ENCODE data around the gene IZUMO4.
"Not testable (repeated sequence)": the region's sequence is repeated elsewhere in the genome, so short reads cannot be mapped to it uniquely, and the experiment has no call there.

IZUMO4 gene

GRCh38 chr19:2129022-2129421 lies 32.3 kb downstream of the IZUMO4 start:
- no peak for DNase-seq

- no peak for DNase-seq
Observed at GRCh38 chr19:2129486-2129885, 32.8 kb downstream of the IZUMO4 start.

GRCh38 chr19:2129892-2130770 lies 33.4 kb downstream of the IZUMO4 start:
- no peak for DNase-seq

DNA sequence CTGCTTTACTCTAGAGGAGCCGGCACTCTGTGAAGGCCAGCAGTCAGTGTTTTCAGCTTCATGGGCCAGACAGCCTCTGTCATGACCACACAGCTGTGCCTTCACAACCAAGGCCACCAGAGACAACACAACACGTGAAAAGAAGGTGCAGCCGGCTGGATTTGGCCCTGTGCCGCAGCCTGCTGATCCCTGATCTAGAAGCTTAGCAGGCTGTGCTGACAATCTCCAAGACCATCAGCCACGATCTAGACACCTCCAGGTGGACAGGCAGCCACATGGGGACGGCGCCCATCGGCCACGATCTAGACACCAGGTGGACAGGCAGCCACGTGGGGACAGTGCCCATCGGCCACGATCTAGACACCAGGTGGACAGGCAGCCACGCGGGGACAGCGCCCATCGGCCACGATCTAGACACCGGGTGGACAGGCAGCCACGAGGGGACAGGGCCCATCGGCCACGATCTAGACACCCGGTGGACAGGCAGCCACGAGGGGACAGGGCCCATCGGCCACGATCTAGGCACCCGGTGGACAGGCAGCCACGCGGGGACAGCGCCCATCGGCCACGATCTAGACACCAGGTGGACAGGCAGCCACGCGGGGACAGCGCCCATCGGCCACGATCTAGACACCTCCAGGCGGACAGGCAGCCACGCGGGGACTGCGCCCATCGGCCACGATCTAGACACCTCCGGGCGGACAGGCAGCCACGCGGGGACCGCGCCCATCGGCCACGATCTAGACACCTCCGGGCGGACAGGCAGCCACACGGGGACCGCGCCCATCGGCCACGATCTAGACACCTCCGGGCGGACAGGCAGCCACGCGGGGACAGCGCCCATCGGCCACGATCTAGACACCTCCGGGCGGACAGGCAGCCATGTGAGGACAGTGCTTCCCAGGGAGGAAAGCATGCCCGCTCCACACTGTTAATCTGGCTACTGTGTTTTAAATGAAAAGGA lies 34.6 kb downstream of the IZUMO4 start:
- DNase-seq, result not testable (repeated sequence)

GRCh38 chr19:2132191-2132590 lies 35.5 kb downstream of the IZUMO4 start:
- no peak for DNase-seq

GRCh38 chr19:2132731-2133490 lies 36.2 kb downstream of the IZUMO4 start:
- DNase-seq, result no peak

GRCh38 chr19:2135474-2136402 lies 39.0 kb downstream of the IZUMO4 start:
- no peak for DNase-seq

DNA sequence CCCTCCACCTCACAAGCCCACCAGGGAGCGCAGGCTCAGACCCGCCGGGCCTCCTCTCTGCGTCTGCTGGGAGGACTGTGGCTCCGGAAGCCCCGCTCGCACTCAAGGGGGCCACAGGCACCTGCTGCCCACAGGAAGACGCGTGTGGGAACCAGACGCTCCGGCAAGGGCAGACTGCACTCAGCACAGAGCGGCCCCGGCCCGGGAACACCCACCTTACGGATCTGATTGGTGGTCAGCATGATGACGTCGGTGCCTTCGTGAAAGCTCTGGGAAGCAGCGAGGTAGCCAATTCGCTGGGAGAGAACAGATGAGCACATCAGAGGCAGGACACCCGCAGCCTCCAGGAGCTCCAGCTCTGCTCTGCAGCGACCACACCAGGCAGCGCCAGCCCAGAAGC lies 40.1 kb downstream of the IZUMO4 start:
- no peak for DNase-seq

- no peak for DNase-seq
Observed at GRCh38 chr19:2138061-2138728, 41.5 kb downstream of the IZUMO4 start.

- no peak for DNase-seq
Observed at GRCh38 chr19:2139385-2140137, 42.8 kb downstream of the IZUMO4 start.

DNA sequence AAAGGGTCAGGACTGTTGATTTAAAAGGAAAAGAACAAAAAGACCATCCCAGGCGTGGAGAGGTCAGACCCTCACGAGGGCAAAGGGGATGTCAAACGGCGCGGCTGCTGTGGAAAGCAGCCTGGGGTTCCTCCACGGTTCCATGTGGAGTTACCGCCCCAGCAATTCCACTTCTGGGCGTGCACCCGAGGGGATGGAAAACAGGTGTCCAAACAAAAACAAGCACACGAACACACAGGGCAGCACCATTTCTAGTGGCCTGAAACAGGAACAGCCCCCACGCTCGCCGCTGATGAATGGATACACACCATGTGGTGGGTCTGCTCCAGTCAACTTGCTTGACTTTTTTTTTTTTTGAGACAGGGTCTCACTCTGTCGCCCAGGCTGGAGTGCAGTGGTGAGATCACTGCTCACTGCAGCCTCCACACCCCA lies 43.4 kb downstream of the IZUMO4 start:
- DNase-seq, result no peak

DNA sequence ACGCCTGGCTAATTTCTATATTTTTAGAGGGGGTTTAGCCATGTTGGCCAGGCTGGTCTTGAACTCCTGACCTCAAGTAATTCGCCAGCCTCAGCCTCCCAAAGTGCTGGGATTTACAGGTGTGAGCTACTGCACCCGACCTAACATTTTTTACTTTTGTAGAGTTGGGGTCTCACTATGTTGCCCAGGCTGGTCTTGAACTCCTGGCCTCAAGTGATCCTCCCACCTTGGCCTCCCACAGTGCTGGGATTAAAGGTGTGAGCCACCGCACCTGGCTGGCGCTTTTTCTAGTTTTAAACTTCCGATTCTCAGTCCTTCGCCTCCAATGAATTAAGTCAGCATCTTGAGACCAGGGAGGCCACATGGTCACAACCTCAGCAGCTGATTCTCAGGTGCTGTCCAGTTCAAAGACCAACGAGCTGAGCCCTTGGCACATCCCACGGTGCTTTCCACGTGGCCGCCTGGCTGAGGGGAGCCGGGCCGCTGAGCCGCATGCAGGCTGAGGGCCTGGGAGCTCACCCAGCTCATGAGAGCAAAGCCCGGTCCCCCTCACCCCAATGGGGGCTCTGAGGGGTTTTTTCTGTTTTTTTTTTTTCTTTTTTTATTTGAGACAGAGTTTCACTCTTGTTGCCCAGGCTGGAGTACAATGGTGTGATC lies 45.6 kb downstream of the IZUMO4 start:
- no peak for DNase-seq

DNA sequence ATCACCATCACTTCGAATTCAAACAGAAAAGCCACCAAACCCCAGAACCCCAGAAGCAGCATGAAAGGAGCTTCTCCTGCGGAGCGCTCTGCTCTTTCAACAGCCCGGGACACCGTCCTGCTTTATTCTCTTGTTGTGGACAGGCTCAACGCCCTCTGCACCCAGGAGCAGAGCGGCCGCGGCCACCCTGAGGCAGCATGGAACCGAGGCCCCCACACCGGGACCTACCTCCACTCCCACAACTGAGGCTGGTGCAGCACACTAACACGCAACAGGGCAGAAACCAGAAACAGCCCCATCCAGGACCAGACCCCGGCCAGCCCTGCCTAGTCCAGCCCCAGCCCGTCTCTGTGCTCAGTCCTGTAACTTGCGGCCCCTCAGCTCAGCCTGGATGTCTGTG lies 47.5 kb downstream of the IZUMO4 start:
- no peak for DNase-seq

GRCh38 chr19:2145831-2146241 lies 49.1 kb downstream of the IZUMO4 start:
- no peak for DNase-seq

DNA sequence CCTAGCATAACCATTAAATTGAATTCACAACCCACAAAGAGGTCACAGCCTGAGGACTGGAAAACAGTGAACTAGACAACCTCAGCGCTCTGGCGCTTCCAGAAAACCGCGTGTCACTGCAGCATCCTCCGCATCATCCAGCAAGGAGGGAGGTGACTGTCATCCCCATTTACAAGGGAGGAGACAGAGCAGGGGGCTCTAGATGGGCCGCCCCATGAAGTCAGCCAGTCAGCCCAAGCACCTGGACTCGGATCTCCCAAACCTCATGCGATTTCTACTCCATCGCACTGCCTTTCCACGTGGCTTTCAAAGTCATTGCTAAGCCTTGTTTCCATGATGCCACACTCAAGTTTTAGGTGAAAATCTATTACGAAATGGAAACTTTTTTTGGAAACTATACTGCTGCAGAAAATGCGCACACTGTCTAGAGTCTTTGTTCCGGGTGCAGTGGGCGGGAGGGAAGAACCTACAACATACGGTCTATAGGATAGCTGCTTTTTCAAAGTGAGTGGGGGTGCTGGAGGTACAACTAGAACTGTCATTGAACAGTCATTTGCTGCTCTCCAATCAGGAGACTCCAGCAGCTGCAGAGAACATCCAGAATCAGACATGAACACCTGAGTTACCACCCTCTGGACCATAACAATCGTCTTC lies 51.9 kb downstream of the IZUMO4 start:
- no peak for DNase-seq
